ELR (cell line): Measurements from ENCODE around the gene SELENOO.

Source experiments
- DNase-seq: peaks from one replicate; pipeline ENCODE4 v3.0.0-alpha.2; 2015; ENCODE audit warnings: low read depth

SELENOO gene

DNA sequence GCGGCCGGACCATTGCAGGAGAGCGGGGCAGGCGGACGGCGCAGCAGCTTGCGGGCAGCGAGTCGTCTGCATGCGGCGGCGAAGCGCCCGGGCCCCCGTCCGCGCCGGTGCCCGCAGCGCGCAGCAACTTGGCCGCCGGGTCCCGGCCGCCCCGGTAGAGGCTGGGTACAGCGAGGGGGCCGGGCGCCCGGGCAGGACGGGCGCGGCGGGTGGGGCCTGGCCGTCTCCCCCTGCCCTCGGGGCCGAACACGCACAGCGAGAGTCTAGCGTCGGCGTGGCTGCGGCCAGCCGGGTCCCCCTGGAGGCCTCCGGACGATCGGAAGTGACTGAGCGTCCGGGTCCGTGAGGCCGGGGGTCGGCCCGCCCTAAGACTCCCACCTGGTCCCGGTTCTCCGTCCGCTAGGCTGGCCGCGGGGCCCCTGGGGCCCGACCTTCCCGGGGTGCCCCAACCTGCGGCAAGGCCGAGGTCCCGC is 15.9 kb upstream of the SELENOO start:
- no peak for DNase-seq

DNA sequence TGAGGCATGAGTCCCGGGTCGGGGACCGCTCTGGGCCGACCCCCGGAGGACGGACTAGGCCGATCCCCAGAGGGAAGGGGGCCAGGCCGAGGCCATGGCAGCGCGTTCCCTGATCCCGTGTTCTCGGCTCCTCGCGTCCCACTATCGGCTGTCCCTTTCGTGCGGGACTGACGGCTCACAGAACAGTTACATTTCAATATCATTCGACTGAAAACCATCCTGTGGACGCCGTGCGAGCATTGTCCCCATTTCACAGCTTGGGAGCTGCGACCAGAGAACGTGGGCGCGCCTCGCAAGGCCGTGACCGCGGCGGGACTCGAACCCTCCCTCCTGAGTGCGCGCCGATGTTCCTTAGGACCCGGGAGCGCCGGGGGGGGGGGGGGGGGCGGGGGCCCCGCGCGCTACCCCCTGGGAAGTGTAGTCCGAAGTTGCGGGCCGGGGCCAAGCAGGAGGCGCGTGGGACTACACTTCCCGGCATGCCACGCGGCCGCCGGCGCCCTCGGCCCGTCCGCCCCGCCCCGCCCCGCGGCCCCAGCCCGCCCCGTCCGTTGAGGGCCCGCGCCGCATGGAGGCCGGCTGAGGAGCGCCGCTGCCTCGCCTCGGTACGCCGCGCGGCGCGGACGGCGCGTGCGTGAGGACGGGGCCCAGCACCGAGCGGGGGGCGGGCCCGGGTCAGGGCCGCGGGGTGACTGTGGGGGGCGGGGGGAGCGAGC is 15.3 kb upstream of the SELENOO start, which contains the start of gene TRABD:
Gene TRABD, plus strand, starts transcription at position 539 of the 713 bp plus-strand sequence. CDS start 7,148 bp downstream, outside the sequence.
- peak; percentile 92 for DNase-seq

DNA sequence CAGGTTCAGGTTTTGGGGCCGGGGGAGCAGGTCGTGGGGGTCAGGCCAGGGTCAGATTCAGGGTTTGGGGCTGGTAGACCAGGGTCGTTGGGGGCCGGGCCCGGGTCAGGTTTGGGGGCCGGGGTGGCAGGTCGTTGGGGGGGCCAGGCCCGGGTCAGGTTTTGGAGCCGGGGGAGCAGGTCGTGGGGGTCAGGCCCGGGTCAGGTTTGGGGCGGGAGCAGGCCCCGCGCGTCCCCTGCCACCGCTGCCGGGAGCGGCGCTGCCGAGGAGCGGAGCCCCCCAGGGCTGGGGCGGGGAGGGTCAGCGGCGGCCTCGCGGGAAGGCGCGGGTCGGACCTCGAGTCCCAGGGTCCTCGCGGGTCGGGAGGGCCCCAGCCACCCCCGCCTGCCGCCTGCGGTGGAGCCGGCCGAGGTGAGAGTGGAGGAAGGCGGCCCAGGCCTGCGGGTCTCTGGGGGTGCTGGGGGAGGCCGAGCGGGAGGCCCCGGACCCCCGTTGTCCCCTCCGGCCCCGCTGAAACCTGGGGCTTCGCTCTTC is 14.6 kb upstream of the SELENOO start:
- DNase-seq = no peak

DNA sequence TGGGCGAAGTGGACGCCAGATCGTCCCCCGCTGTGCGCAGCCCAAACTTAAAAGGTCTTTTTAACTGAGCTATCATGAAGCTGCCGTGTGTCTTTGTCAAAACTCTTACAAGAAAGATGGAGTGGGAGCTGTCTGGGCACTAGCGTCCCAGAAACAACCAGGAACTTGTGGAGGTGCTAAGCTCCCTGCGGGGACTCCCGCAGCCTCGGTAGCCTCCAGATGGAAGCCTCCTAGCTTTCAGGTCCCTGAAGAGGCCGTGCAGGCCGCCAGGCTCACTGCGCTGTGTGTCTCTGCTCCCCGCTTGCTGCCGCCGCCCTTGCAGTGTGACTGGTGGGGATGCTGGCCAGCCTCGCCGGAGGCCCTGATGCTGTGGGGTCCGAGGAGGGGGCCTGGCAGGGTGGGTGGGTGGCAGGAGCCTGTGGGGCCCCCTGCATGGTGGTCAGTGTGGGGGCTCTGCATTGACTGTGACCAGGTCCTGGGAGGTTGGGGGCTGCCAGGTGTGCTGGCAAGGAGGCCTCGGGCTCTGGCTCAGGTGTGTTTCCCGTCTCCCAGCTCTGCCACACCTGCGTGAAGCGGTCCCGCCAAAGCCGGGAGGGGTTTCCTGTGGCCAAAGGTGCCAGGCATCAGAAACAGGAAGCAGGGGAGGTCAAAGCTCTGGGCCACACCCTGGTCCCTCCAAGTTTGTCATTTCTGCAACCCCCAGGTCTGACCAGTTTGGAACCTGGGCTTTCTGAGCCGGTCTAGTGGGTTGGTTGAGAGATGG is 13.9 kb upstream of the SELENOO start:
- peak; percentile 50 for DNase-seq

DNA sequence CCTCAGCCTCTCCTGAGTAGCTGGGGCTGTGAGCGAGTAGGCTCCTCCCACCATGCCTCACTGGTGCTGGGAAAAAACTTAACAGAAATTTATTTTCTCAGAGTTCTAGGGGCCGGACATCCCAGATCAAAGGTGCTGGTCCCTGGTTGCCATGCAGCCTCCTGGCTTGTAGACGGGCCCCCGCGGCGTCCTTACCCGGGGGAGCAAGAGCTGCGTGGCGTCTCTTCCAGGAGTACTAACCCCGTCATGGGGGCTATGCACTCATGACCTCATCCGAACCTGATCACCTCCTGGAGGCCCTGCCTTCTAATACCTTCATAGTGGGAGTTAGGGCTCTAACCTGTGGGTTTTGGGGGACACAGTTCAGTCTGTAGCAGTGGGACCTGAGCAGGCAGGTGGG is 12.5 kb upstream of the SELENOO start:
- no peak for DNase-seq

DNA sequence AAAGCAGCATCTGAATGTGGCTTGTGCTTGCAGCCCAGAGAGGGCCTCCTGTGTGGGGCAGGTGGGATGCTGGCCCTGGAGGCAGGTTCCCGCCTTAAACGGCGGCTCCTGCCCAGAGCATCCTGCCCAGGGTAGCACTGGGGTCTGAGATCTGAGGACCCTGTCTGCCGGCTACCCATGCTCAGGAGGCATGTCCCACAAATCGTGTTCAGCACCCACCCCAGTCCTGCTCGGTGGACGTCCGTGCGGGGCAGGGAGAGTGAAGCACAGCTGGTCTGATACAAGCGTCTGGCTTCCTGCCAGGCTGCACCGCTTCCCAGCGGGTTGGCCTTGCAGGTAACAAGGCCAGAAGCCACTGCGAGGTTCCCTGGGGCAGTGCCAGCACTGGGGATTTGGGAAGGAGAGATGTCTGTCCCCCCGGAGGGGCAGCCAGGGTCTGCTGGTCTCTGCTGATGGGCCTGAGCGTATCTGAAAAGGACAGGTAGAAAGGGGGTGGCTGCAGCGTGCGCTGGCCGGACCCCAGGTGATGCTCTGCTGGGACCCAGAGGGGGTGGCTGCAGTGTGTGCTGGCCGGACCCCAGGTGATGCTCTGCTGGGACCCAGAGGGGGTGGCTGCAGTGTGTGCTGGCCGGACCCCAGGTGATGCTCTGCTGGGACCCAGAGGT is 11.5 kb upstream of the SELENOO start:
- DNase-seq = no peak

DNA sequence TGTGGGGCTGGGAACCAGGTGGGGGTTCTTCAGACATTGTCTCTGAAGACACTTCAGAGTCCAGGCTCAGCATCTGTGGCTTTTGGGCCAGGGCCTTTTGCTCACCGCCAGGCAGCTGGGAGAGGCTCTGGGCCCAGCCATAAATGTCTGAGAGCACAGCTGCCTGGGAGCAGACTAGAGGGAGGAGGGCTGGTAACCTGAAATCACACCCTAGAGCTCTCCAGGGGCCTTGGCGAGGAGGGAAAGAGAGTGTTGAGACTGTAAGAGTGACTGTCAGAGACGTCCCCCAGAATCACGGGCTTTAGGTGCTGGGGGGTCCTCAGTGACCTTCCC is 11.0 kb upstream of the SELENOO start:
- no peak for DNase-seq

DNA sequence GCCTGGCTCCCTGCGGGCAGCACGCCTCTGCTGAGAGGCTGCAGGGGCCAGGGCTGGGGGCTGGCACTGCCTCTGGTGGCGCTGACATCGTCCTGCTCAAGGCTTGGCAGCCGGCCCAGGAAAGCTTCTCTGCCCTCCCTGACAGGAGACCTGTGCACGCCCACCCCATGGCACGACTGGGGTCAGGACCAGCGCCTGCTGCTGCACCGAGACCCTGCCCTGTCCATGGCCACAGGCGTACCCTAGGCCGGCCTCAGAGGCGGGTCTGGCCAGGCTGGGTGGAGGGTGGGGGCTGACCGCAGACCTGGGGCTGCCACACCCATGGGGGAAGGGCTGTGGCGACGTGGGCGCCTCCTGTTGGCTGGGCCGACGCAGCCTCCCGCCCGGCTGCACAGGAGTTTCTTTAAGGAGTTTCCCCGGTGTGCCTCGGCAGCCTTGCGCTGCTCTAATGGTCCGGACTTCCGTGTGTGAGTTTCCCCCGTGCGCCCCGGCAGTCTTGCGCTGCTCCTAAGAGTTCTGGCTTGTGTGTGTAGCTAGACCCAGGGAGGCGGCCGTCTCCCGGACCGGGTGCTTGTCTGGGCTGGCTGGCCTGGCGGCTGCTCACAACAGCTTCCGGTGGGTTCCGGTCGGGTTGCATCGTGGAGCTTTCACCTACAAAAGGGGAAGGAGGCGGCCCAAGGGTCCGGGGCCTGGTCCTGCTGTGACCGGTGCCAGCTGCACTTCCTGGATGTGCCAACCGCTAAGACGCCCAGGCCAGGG is 10.4 kb upstream of the SELENOO start:
- DNase-seq = peak; percentile 52

DNA sequence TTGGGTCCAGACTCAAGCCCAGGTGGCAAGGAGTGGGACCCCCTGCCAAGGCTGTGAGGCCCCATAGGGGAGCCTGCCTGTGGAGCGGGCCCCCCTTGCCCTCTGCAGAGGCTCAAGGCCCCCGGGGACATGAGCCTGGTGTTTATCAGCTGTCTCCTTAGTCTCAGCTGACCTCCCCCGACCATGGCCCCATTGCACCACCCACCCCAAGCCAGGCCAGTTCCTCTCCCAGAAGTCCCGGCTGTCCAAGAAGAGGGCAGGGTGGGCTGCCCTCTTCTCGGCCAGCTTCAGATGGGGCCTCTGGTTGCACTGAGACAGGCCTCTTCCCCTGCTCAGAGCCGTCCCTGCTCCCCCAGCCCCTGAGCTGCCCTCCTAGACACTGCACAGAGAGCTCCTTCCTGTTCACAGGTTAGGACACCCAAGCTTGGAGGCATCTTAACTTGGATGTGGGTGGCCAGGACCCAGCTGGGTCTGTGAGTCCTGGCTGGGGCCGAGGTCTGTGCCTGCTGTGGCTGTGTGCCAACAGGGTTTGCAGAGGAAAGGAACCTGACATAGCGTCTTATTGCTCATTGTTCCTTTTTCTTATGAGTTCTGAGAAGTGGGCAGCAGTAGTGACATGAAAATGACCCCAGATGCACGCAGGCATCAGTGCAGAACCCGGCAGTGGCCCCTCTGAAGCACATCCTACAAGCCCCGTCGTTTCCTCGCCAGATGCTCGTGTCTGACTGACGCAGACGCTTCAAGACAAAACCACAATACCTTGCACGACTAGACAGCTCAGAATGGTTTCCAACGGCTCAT is 9.7 kb upstream of the SELENOO start:
- no peak for DNase-seq

DNA sequence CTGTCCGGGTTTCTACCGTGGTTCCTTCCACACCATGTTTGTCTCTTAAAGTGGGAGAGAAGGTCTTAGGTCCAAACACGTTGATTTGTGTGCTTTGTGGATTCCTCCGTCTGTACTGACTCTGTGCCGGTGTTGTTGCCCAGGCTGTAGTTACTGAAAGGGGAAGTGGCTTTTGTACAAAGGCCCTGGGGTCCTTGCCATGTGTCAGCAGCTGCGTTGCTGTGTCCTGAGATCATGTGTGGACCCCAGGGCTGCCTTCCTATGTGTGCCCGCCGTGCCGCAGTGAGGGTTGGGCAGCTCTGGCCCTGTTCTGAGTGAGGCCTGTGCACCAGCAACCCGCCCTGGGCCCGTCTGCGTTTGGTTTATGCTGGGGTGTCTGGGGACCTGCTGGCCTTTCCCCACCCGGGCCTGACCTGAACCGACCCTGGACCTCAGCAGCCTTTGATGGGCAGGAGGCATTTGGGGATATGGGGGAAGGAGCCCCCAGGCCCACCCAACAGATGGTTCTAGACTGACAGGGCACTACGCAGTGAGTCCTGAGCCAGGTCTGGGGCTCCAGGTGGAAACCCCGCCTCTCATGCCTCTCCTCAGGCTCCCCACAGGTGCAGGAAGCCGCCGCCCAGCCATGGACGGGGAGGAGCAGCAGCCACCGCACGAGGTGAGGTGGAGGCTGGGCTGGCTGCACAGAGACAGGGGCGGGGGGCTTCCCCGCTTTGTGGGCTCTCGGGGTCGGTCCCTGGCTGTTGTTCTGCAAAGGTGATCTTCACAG is 8.2 kb upstream of the SELENOO start:
- DNase-seq = no peak

DNA sequence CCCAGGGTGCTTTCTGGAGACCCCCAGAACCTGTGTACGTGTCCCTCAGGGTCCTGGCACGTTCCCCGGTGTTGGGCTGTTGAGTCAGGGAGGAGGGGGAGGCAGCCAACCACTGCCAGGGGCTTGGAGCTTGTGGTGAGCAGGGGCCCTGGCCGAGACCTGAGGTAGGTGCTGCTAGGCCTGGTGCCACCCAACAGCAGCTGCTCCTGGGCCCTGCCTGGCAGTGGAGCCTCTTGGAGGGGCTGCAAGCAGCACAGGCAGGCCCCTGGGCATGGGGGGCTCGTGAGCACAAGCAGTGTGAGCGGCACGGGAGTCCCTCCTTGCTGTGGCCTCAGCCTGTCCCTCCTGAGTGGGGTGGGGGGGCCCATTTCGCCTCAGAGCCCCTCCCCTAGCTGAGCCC is 7.2 kb upstream of the SELENOO start:
- no peak for DNase-seq

DNA sequence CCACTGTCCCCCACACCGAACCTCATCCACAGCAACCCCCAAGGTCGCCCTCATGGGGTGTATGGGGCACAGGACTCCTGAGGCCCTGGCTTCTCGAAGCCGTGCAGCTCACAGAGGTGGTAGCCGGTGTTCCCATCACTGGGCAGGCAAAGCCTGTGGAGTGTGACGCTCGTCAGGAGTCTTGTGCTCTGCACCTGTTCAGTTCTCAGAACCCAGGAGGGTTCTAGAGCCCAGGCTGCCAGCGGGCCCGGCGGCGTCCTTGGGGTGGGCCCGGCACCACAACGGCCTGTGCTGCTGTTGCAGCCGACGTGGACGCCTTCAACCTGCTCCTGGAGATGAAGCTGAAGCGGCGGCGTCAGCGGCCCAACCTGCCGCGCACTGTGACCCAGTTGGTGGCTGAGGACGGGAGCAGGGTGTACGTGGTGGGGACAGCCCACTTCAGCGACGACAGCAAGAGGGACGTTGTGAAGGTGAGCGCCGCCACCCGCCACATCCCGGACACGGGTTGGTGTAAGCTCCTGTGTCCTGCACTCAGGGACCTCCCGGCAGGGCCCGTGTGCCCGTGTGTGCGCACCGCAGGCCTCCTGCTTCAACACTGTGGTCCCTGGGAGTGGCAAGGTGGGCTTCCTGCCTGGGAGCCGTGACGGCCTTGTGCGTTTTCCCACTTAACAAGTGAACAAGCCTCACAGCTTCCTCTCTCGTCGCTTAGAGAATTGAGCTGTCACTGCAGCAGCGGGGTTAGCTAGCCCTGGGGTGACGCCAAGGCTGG is 6.6 kb upstream of the SELENOO start:
- no peak for DNase-seq

DNA sequence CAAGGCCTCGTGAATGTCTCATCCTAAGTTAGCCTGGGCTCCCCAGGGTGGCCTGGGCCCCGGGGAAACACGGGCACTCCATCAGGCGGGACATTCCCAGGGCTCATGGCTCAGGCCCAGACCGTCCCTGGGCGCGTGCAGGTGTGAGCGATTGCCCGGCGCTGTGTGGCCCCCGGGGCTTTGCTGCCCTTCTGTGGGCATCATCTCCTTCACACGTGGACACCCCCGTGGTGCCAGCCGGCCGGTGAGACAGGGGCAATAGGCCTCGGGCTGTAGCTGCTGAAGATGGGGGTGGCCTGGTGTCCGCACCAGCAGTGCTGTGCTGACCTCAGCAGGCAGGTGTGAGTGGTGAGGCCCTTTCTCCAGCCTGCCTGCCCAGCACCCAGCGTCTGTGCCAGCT is 4.6 kb upstream of the SELENOO start:
- DNase-seq = no peak

DNA sequence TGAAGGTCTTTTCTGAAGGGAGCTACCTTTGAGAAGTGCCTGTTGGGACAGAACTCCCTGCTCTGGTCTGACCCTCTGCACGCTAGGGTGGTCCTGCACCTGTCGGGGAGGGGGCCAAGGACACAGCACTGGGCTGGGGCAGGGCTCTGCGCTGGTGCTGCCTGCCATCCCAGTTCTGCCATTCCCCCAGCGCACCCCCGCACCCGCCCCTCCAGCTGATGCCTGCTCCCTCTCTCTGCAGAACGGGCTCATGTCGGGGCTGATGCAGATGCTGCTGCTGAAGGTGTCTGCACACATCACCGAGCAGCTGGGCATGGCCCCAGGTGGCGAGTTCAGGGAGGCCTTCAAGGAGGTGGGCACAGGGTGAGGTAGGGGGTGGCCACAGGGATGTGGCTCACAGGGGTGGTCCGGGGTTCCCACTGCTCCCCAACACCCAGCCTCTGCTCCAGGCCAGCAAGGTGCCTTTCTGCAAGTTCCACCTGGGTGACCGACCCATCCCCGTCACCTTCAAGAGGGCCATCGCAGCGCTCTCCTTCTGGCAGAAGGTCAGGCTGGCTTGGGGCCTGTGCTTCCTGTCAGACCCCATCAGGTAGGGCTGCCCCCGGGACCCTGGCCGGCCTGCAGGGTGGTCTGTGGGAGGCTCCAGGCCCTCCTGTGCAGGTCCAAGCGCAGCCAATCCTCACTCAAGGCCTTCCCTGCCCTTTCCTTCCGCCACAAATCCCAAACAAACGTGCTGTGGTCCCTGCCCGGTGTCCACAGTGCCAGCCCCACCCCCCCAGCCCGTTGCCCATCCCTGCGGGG is 3.6 kb upstream of the SELENOO start:
- no peak for DNase-seq

DNA sequence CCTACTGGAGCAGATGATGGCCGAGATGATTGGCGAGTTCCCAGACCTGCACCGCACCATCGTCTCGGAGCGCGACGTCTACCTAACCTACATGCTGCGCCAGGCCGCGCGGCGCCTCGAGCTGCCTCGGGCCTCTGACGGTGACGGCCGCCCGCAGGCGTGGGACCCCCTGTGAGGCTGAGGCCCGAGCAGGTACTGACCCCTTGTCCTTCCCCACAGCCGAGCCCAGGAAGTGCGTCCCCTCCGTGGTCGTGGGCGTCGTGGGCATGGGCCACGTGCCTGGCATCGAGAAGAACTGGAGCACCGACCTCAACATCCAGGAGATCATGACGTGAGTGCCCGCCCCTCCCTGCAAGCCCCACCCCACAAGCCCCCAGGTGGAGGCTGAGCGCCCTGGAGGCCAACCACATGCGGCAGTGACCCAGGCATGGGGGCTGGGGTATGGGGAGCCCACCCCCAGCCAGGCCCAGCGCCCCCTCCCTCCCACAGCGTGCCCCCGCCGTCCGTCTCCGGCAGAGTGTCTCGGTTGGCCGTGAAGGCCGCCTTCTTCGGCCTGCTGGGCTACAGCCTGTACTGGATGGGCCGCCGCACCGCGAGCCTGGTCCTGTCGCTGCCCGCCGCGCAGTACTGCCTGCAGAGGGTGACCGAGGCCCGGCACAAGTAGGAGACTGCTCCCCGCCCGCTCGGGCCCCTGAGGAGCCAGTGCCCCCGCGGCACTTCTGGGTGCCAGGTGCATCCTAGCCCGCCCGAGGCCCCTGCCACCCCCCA is 2.8 kb upstream of the SELENOO start:
- no peak for DNase-seq

DNA sequence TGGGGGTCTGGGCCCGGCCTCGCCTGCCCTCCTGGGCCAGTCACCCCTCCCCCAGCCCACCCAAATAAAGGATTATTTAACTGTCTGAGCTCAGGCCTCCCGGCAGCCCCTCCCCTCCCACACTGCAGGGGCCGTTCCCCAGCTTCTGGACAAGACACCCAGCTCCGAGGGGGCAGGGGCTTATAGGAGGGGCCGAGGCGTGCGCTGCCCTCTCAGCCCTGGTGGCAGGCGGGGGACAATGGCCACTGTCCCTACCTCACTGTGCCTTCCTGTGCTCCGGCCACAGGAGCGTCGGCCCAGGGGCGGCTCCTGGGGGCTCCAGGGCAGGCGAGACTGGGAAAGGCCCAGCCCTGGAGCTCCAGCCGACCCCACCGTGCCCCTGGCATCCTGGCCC is 2.2 kb upstream of the SELENOO start:
- no peak for DNase-seq

DNA sequence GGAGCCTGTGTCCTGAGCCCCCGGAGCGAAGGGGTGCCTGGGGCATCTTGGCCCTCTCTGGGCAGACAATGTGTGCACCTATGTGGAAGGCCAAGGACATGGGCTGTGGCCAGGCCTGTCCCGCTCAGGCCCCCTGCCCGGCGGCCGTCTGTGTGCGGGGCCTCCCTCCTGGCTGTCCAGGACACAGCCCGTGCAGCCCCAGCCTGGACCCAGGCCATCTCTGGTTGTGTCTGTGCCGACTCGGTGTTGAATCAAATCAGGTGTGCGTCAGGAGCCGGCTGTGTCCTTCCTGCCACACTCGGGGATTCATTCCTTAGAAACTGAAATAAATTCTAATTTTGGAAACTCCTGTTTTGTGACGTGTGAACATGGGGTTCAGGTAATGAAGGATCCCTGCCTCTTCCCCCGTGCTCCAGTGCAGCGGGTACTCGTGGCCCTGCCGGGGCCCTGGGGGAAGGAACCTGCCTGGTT is 1.5 kb upstream of the SELENOO start:
- no peak for DNase-seq
